ENCODE results near the gene CFTR.

- TF ChIP-seq CTCF (IDR thresholded peaks at IDR 0.05; ENCODE audit: low read depth, low read length) (no peak), EZH2phosphoT487 (IDR thresholded peaks at IDR 0.05; ENCODE audit: low read depth) (no peak)
Observed at GRCh38 chr7:117468174-117468573, 11.7 kb upstream of the CFTR start.

Data from OCI-LY3 (cell line).